Measurements from ENCODE around the gene E4F1. TPM values are rescaled to one million over a fixed set of nuclear protein-coding genes. Genes with fewer than 3 reads are reported as not detected.

E4F1 gene
- total RNA-seq, 2 experiments from 2014 or later: 23.0 to 24.1 TPM

Other genes starting within 250 kb of the E4F1 start
- gene NOXO1, start 242.1 kb upstream of the E4F1 start, total RNA-seq: under 1 TPM in 1 of 2 experiments, not detected in 1; 0.35 TPM
- 10 to 100 TPM; 27.3 to 29.5 TPM for gene GFER, start 239.4 kb upstream of the E4F1 start, total RNA-seq
- gene SYNGR3, start 233.6 kb upstream of the E4F1 start, total RNA-seq: 1 to 10 TPM; 2.0 to 3.5 TPM
- gene ZNF598, start 213.8 kb upstream of the E4F1 start, total RNA-seq: 10 to 100 TPM; 98.3 to 99.8 TPM
- 10 to 100 TPM; 29.1 to 34.2 TPM for gene NPW, start 203.8 kb upstream of the E4F1 start, total RNA-seq
- gene NHERF2, start 196.7 kb upstream of the E4F1 start, total RNA-seq: 1 to 10 TPM; 2.4 to 3.7 TPM
- gene NTHL1, start 175.8 kb upstream of the E4F1 start, total RNA-seq: 10 to 100 TPM; 30.6 to 32.0 TPM
- 10 to 100 TPM; 52.3 to 57.5 TPM for gene TSC2, start 175.6 kb upstream of the E4F1 start, total RNA-seq
- 10 to 100 TPM; 52.6 to 54.5 TPM for gene PKD1, start 87.7 kb upstream of the E4F1 start, total RNA-seq
- under 1 TPM; 0.26 to 0.35 TPM for gene RAB26, start 75.0 kb upstream of the E4F1 start, total RNA-seq
- gene TRAF7, start 67.8 kb upstream of the E4F1 start, total RNA-seq: 10 to 100 TPM; 86.4 to 89.2 TPM
- gene CASKIN1, start 27.0 kb upstream of the E4F1 start, total RNA-seq: 1 to 10 TPM; 1.8 to 3.4 TPM
- gene MLST8, start 18.1 kb upstream of the E4F1 start, total RNA-seq: 10 to 100 TPM; 89.5 to 92.3 TPM
- 1 to 10 TPM; 2.3 to 6.4 TPM for gene BRICD5, start 12.7 kb upstream of the E4F1 start, total RNA-seq
- gene PGP, start 8.8 kb upstream of the E4F1 start, total RNA-seq: 10 to 100 TPM; 24.2 to 24.5 TPM
- gene DNASE1L2, start 12.9 kb downstream of the E4F1 start, total RNA-seq: under 1 TPM; 0.87 to 0.92 TPM
- 10 to 100 TPM; 27.5 to 30.0 TPM for gene ECI1, start 28.0 kb downstream of the E4F1 start, total RNA-seq
- gene RNPS1, start 44.5 kb downstream of the E4F1 start, total RNA-seq: 100 to 1,000 TPM; 403 to 415 TPM
- 1 to 10 TPM; 3.5 to 4.0 TPM for gene ABCA3, start 117.1 kb downstream of the E4F1 start, total RNA-seq
- 10 to 100 TPM; 38.3 to 38.8 TPM for gene CCNF, start 205.9 kb downstream of the E4F1 start, total RNA-seq
- gene TEDC2, start 236.5 kb downstream of the E4F1 start, total RNA-seq: 10 to 100 TPM; 24.0 to 26.5 TPM
- gene NTN3, start 247.7 kb downstream of the E4F1 start, total RNA-seq: not detected

Measured in activated naive CD8-positive, alpha-beta T cell treated with anti-CD3 and anti-CD28 coated beads for 36 hours (primary cell).